Activated CD8-positive, alpha-beta memory T cell treated with anti-CD3 and anti-CD28 coated beads, Interleukin-2, amount 50 U/mL, for 48 hours (primary cell): ENCODE data around the gene CNNM2.
"Not testable (repeated sequence)": the region's sequence is repeated elsewhere in the genome, so short reads cannot be mapped to it uniquely, and the experiment has no call there.

Experiments
- DNase-seq: peaks from one replicate; pipeline ENCODE4 v3.0.0-alpha.2; 2020

Gene CNNM2

DNA sequence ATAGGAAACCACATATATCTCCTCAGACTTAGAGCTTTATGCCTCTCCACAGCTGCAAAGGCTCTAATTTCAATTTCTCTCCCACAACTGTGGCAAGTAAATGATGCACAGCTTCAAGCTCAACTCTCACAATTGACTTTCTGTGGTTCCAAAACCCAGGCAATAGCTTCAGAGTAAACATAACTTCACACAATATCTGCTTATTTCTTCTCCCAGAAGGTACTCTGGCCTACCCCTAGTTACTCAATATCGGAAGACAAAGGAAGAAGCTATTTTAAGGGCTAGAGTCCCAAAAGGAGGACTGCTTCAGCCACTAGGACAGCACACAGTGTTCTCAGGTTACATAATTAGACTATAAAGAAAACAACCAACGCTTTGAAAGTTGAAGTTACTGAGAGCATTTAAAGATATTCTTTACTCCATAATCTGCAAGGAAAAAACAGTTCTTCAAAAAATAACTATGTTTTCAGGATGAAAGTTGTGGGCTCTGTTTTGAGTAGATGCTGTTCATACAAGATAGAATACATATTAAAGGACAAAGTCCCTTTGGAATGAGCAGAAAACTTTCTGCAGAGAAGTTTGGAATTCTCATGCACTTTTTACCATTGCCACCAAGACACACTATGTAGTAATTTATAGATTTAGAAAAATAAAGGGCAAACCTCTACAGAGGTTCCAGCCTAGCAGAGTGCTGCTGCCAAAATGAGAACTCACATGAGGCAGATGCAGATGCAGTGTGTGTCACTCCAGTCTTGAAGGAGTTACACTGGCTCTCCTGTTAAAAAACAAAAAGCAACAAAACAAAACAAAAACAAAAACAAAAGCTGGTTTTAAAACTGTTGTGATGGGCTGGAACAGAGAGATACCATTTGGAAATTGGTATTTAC, 193.2 kb downstream of the CNNM2 start:
- no peak for DNase-seq

- DNase-seq: no peak
Observed at GRCh38 chr10:103111918-103112877, 194.1 kb downstream of the CNNM2 start.

- DNase-seq: no peak
Observed at GRCh38 chr10:103114876-103115275, 196.8 kb downstream of the CNNM2 start.

DNA sequence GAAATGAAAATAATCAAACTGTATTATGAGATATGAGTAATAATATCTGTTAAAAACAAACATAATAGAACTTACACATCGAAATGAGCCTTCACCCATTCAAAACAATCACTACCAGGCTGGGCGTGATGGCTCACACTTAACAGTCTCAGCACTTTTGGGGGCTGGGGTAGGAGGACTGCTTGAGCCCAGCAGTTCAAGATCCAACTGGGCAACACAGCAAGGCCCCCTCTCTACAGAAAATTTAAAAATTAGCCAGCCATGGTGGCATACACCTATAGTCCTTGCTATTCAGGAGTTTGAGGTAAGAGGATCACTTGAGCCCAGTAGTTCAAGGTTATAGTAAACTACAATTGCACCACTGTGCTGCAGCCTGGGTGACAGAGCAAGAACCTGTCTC, 199.2 kb downstream of the CNNM2 start:
- DNase-seq: no peak

DNA sequence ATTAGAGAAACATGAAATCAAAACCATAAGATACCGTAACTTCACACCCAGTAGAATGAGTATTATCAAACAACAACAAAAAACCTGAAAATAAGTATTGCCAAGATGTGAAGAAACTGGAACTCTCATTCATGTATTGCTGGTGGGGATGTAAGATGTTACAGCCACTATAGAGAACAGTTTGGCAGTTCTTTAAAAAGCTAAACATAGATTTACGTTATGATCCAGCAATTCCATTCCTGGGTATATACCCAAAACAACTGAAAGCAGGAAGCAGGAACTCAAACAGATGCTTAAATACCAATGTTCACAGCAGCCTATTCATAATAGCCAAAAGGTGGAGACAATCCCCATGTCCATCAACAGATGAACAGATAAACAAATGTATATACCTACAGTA, 202.5 kb downstream of the CNNM2 start:
- no peak for DNase-seq

GRCh38 chr10:103120977-103121735, 203.1 kb downstream of the CNNM2 start:
- no peak for DNase-seq

DNA sequence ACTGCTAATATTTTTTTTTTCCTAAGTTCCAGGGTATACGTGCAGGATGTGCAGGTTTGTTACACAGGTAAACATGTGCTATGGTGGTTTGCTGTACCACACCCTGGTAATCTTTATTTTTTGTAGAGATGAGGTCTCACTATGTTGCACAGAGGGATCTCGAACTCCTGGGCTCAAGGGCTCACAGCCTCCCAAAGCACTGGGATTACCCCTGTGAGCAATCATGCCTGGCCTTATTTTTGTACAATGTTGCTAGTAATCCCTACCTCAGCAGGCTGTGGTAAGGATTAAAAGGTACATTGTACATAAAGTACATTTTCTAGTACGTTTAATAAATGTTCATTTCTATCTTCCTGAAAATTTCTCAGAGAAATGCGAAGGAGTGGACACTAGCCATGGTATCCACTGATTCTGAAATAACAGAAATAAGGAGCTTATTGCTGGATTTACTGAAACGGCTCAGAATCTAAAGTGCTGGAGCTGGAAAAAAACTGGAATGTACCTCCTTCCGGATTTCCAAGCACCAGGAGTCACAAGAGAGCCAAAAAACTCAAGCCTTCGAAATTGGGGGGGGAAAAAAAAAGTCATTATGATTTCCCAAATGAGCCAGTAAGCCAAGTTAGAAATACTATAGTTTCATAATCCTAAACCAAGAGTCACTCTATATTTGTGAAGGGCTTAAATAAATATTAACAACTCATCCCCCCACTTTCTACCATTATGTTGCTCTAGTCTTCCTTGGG, 205.4 kb downstream of the CNNM2 start:
- no peak for DNase-seq

- DNase-seq: no peak
Observed at GRCh38 chr10:103124420-103125096, 206.5 kb downstream of the CNNM2 start.

DNA sequence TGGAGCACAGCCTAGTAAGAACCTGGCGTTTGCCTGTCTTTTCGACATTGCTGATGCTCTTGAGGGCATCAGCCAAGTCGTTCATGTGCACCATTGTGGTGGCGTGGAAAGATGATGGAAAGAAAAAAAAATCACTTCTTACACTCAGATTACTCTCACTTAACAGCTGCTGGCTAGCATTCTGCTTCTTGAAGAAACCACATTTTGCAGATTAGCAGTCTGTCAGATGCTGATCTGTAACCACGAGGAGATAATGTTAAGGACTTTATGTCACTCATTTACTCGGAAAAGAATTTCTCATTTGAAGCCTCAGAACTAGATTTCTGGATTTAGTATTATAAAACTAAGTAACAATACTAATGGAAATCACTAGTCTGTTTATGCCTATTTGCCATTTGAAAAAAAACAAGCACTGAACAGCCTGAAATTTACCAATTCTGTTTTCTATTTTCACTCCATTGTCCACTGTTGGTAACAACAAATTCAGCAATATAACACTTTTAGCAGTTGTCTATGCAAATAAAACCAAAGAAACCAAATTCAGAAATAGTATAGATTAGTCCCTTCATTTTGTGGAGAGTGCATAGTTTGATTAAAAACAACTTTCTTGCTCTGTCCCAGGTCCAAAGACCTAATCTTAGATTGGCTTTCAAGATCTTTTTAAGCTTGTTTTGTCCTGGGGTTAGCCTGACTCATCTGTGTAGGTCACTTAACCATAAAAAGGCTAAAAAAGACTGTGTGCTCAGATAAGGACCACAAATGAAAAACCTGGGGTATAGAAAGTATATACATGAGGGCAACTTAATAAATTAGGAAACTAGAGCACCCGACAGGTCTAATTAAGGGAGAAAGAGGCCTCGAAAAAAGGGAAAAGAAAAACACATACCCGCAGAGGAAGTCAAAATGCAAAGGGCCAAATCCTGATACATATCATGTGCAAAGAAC, 207.5 kb downstream of the CNNM2 start:
- DNase-seq: no peak

- DNase-seq: no peak
Observed at GRCh38 chr10:103127241-103127640, 209.1 kb downstream of the CNNM2 start.

DNA sequence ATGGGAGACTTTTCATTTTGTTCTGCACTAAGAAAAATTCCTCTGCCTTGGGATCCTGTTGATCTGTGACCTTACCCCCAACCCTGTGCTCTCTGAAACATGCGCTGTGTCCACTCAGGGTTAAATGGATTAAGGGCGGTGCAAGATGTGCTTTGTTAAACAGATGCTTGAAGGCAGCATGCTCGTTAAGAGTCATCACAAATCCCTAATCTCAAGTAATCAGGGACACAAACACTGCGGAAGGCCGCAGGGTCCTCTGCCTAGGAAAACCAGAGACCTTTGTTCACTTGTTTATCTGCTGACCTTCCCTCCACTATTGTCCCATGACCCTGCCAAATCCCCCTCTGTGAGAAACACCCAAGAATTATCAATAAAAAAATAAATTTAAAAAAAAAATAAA, 212.1 kb downstream of the CNNM2 start:
- DNase-seq: not testable (repeated sequence)

DNA sequence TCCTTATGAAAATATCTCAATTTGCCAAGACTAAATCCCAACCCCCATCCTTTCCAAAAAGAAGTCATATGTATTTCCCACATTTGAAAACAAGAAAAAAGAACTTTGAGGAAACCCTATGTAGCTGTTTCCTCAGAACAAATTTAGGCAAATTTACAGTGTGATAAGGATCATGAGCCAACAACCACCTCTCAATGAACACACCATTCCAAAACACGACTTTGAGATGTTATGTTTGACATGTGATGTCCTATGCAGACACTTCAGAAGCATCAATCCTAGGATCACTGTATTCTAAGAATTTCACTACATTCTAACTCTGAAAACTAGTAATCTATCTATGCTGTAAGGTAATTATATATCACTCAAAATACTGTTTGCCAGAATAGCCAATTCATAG, 212.8 kb downstream of the CNNM2 start:
- DNase-seq: no peak

DNA sequence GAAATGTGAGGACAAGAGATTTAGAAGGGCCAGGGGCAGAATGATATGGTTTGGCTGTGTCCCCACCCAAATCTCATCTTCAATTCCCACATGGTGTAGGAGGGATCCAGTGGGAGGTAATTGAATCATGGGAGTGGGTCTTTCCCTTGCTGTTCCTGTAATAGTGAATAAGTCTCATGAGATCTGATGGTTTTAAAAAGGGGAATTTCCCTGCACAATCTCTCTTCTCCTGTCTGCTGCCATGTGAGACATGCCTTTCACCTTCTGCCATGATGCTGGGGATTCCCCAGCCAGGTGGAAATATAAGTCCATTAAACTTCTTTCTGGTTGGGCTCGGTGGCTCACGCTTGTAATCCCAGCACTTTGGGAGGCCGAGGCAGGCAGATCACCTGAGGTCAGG, 217.1 kb downstream of the CNNM2 start:
- not testable (repeated sequence) for DNase-seq

- no peak for DNase-seq
Observed at GRCh38 chr10:103139803-103140202, 221.7 kb downstream of the CNNM2 start.
